ENCODE data around the gene RAP1A.

DNA sequence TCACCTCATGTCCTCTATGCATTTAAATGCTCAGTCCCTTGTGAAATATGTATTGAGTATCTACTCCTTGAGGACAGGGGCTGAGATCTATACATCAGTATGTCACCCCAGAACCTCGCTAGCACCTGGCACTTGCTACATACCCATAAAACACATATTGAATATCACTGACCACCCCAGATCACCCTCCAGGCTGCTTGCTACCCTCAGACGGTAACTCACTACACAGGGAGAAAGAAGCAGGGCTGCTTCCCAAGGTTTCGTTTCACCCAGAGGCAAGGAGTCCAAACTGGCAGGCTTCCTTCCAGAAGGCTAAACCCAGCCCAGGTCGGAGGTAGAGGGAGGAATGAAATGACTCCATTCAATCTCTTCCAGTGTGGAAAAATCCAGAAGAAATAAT, 111.1 kb downstream of the RAP1A start:
- TF ChIP-seq, protein P1, sequence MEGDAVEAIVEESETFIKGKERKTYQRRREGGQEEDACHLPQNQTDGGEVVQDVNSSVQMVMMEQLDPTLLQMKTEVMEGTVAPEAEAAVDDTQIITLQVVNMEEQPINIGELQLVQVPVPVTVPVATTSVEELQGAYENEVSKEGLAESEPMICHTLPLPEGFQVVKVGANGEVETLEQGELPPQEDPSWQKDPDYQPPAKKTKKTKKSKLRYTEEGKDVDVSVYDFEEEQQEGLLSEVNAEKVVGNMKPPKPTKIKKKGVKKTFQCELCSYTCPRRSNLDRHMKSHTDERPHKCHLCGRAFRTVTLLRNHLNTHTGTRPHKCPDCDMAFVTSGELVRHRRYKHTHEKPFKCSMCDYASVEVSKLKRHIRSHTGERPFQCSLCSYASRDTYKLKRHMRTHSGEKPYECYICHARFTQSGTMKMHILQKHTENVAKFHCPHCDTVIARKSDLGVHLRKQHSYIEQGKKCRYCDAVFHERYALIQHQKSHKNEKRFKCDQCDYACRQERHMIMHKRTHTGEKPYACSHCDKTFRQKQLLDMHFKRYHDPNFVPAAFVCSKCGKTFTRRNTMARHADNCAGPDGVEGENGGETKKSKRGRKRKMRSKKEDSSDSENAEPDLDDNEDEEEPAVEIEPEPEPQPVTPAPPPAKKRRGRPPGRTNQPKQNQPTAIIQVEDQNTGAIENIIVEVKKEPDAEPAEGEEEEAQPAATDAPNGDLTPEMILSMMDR (IDR thresholded peaks at IDR 0.05): no peak
- TF ChIP-seq TP53 (CRISPR knock-in tag; IDR thresholded peaks at IDR 0.05): no peak
- TF ChIP-seq, protein P2, sequence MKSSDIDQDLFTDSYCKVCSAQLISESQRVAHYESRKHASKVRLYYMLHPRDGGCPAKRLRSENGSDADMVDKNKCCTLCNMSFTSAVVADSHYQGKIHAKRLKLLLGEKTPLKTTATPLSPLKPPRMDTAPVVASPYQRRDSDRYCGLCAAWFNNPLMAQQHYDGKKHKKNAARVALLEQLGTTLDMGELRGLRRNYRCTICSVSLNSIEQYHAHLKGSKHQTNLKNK (CRISPR knock-in tag; IDR thresholded peaks at IDR 0.05): no peak
- TF ChIP-seq ZNF423 (CRISPR knock-in tag; IDR thresholded peaks at IDR 0.05): no peak
- TF ChIP-seq JUN (CRISPR knock-in tag; IDR thresholded peaks at IDR 0.05): no peak
